GM10266 (cell line): ENCODE measurements around the gene ATRIP.
"Not testable (repeated sequence)": the region's sequence is repeated elsewhere in the genome, so short reads cannot be mapped to it uniquely, and the experiment has no call there.

ENCODE experiments used
- DNase-seq: peaks from one replicate; pipeline ENCODE4 v3.0.0; 2012; ENCODE audit errors: extremely low spot score
- CTCF ChIP-seq: IDR thresholded peaks from 2 replicates; pipeline ENCODE4 v1.5.1; 2012; ENCODE audit warnings: mild to moderate bottlenecking, low read depth; ENCODE audit not compliant: control insufficient read depth, insufficient read depth; ENCODE audit errors: missing control alignments

Gene ATRIP

GRCh38 chr3:48460517-48460902 lies 14.0 kb downstream of the ATRIP start:
- TF ChIP-seq CTCF = no peak
- no peak for DNase-seq

- not testable (repeated sequence) for DNase-seq
Observed at GRCh38 chr3:48461767-48462166, 15.2 kb downstream of the ATRIP start.

- no peak for TF ChIP-seq CTCF
Observed at GRCh38 chr3:48463703-48464102, 17.2 kb downstream of the ATRIP start.

GRCh38 chr3:48464713-48465221 lies 18.2 kb downstream of the ATRIP start:
- no peak for DNase-seq
- TF ChIP-seq CTCF = no peak

More at GRCh38 chr3:48463703-48464102, 17.2 kb downstream of the ATRIP start:
- DNase-seq = no peak

- DNase-seq = no peak
- TF ChIP-seq CTCF = no peak
Observed at GRCh38 chr3:48465237-48465530, 18.6 kb downstream of the ATRIP start.

- DNase-seq = peak; percentile 83
- peak; percentile 60 for TF ChIP-seq CTCF
Observed at GRCh38 chr3:48465531-48466378, 19.2 kb downstream of the ATRIP start.

- no peak for DNase-seq
- TF ChIP-seq CTCF = no peak
Observed at GRCh38 chr3:48466386-48467109, 20.0 kb downstream of the ATRIP start.
